Sigmoid colon (tissue), 7 donors: ENCODE results near the gene NRXN2. TPM values are rescaled to one million over a fixed set of nuclear protein-coding genes. Genes with fewer than 3 reads are reported as not detected.

ENCODE experiments used
- DNase-seq: peaks from one replicate; pipeline ENCODE4 v3.0.0-alpha.2; 2019
- H3K27ac ChIP-seq, 4 donors: fragments of 200-600 bp; sonication (generic); one replicate each; pipeline ENCODE4 v1.5.1; 2016 to 2019; ENCODE audit warnings: mild to moderate bottlenecking in 1 of 4
- H3K27me3 ChIP-seq, 3 donors: fragments of 200-600 bp; sonication (generic); one replicate each; pipeline ENCODE4 v1.5.1; 2019; ENCODE audit warnings: mild to moderate bottlenecking in 1 of 3
- H3K36me3 ChIP-seq, 4 donors: fragments of 200-600 bp; sonication (generic); one replicate each; pipeline ENCODE4 v1.5.1; 2016 to 2019
- H3K4me1 ChIP-seq, 4 donors: fragments of 200-600 bp; sonication (generic); one replicate each; pipeline ENCODE4 v1.5.1; 2017 to 2019
- H3K4me3 ChIP-seq, 4 donors: fragments of 200-600 bp; sonication (generic); one replicate each; pipeline ENCODE4 v1.5.1; 2017 to 2019; ENCODE audit warnings: mild to moderate bottlenecking in 2 of 4, moderate library complexity in 1 of 4
- H3K9me3 ChIP-seq, 4 donors: fragments of 200-600 bp in 3 of 4; sonication (generic) in 3 of 4; one replicate each; pipeline versions ENCODE4 v1.5.1 to v1.6.1; 2013 to 2019
- EP300 ChIP-seq, 4 donors: sonication (generic); formaldehyde crosslinking; IDR thresholded peaks; one replicate each; pipeline ENCODE4 v1.6.1; 2017; ENCODE audit warnings: antibody characterized with exemption in 4 of 4
- POLR2A ChIP-seq, 2 donors: fragments of 450-650 bp; IDR thresholded peaks; one replicate each; pipeline ENCODE4 v1.6.1; 2016; ENCODE audit warnings: antibody characterized with exemption in 2 of 2, mild to moderate bottlenecking in 2 of 2, moderate library complexity in 2 of 2
- POLR2AphosphoS5 ChIP-seq, 4 donors: sonication (generic); formaldehyde crosslinking; IDR thresholded peaks; one replicate each; pipeline ENCODE4 v1.6.1; 2017; ENCODE audit warnings: antibody characterized with exemption in 4 of 4
- WGBS, 2 donors: extraction: QIAGEN DNeasy Blood & Tissue Kit; methylation state at CpG; one replicate each; pipeline ENCODE4 v1.1.7; 2013; 5-methylcytosine and 5-hydroxymethylcytosine counted together
- intact Hi-C: fragments of 100-400 bp; cut with DNase I; formaldehyde crosslinking; loops from one replicate; pipeline ENCODE4 v1.15.1; 2023
- polyA plus RNA-seq, 3 donors: library from polyadenylated mRNA; stranded (reverse); fragments of 200-250 nt; gene quantifications; one replicate each; pipeline ENCODE4 v1.2.3, GENCODE V29; 2013
- total RNA-seq, 4 donors: library from RNA; depleted of rRNA; stranded (reverse); fragments of >200 nt; gene quantifications; one replicate each; pipeline ENCODE4 v1.1.0, GENCODE V29; 2016
- TF ChIP-seq, protein P1 (sequence below), 4 experiments: fragments of 450-650 bp in 3 of 4; fragments of 200-600 bp in 1 of 4; IDR thresholded peaks; one replicate each; pipeline ENCODE4 v1.5.1; 2016 to 2019; ENCODE audit warnings: antibody characterized with exemption in 4 of 4, mild to moderate bottlenecking in 3 of 4, moderate library complexity in 2 of 4
- donor health status: healthy with polysubstance abuse.
- donor health status: Bipolar disorder and iron deficiency.
- donor health status: healthy.

Gene NRXN2
- total and polyA plus RNA-seq, 7 donors, result 0.23 to 20.5 (median 6.8) TPM

DNA sequence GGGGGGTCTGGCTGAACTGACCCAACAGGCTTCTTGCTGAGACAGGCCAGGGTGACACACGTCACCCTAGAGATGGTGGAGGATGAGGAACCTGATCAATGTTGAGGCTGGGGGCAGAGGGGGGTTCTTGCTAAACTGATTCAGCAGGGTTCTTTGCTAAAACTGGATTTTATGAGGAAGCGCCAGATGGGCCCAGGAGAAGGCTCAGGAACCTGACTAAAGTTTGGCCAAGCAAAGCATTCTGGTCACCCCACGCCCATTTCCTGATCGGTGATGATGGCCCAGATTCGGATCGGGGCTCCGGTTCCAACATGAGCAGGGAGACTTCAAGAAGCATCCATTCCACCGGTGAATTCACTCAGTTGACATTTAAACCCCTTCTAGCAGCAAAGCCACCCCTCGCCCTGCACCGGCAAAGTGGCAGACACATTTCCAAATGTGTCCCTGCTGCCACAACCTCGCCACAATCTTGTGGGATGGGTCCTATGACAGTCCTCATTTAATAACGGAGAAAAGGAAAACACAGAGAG lies 166.2 kb downstream of the NRXN2 start:
- intact Hi-C loops, result no loop called here
- peak; percentile 53 for DNase-seq
- H3K4me3 ChIP-seq, result no peak overlapping the region
- TF ChIP-seq, protein P1, sequence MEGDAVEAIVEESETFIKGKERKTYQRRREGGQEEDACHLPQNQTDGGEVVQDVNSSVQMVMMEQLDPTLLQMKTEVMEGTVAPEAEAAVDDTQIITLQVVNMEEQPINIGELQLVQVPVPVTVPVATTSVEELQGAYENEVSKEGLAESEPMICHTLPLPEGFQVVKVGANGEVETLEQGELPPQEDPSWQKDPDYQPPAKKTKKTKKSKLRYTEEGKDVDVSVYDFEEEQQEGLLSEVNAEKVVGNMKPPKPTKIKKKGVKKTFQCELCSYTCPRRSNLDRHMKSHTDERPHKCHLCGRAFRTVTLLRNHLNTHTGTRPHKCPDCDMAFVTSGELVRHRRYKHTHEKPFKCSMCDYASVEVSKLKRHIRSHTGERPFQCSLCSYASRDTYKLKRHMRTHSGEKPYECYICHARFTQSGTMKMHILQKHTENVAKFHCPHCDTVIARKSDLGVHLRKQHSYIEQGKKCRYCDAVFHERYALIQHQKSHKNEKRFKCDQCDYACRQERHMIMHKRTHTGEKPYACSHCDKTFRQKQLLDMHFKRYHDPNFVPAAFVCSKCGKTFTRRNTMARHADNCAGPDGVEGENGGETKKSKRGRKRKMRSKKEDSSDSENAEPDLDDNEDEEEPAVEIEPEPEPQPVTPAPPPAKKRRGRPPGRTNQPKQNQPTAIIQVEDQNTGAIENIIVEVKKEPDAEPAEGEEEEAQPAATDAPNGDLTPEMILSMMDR (IDR thresholded peaks at IDR 0.05), result no peak
- no peak for TF ChIP-seq EP300 (IDR thresholded peaks at IDR 0.05)
- TF ChIP-seq POLR2AphosphoS5 (IDR thresholded peaks at IDR 0.05), result no peak
- TF ChIP-seq POLR2A (IDR thresholded peaks at IDR 0.05), result no peak
- H3K36me3 ChIP-seq, result no peaks in the 10 kb centered on the region
- H3K4me1 ChIP-seq, result peaks cover 0 to 28% (median 20%) of the 10 kb centered on the region in 4 donors
- no peaks in the 10 kb centered on the region for H3K9me3 ChIP-seq
- WGBS, 2 donors, result 89 to 92% methylated on average over 12 of the region's 12 CpGs
- no peaks in the 10 kb centered on the region for H3K27me3 ChIP-seq
- no peak overlapping the region for H3K27ac ChIP-seq

Other genes starting within 250 kb of the NRXN2 start
- gene SLC22A11, start 167.3 kb downstream of the NRXN2 start, total RNA-seq, result not detected
- under 1 TPM in 2 of 3 donors, not detected in 1; 0.04 to 0.46 TPM for gene SLC22A11, start 167.3 kb downstream of the NRXN2 start, polyA plus RNA-seq
- gene SLC22A12, start 132.0 kb downstream of the NRXN2 start, total RNA-seq, result not detected
- gene SLC22A12, start 132.0 kb downstream of the NRXN2 start, polyA plus RNA-seq, result not detected
- 10 to 100 TPM; 26.7 to 77.0 (median 27.8) TPM for gene RASGRP2, start 20.9 kb upstream of the NRXN2 start, total RNA-seq
- gene RASGRP2, start 20.9 kb upstream of the NRXN2 start, polyA plus RNA-seq, result 100 to 1,000 TPM in 1 of 3 donors, 1 to 10 TPM in 2; 2.1 to 101 (median 4.8) TPM
- 10 to 100 TPM; 10.5 to 42.1 (median 27.1) TPM for gene PYGM, start 36.8 kb upstream of the NRXN2 start, total RNA-seq
- 1 to 10 TPM in 2 of 3 donors, under 1 TPM in 1; 0.23 to 2.1 (median 1.8) TPM for gene PYGM, start 36.8 kb upstream of the NRXN2 start, polyA plus RNA-seq
- gene SF1, start 55.3 kb upstream of the NRXN2 start, total RNA-seq, result 100 to 1,000 TPM; 185 to 381 (median 294) TPM
- gene SF1, start 55.3 kb upstream of the NRXN2 start, polyA plus RNA-seq, result 100 to 1,000 TPM in 1 of 3 donors, 10 to 100 TPM in 2; 36.5 to 126 (median 43.2) TPM
- 10 to 100 TPM; 11.5 to 23.5 (median 16.6) TPM for gene MAP4K2, start 80.0 kb upstream of the NRXN2 start, total RNA-seq
- 10 to 100 TPM in 2 of 3 donors, 1 to 10 TPM in 1; 9.0 to 19.8 (median 11.1) TPM for gene MAP4K2, start 80.0 kb upstream of the NRXN2 start, polyA plus RNA-seq
- 10 to 100 TPM in 1 of 4 donors, 1 to 10 TPM in 3; 6.8 to 12.7 (median 8.8) TPM for gene MEN1, start 87.4 kb upstream of the NRXN2 start, total RNA-seq
- 10 to 100 TPM in 2 of 3 donors, 1 to 10 TPM in 1; 9.0 to 26.1 (median 10.9) TPM for gene MEN1, start 87.4 kb upstream of the NRXN2 start, polyA plus RNA-seq
- under 1 TPM in 3 of 4 donors, not detected in 1; 0.16 to 0.83 (median 0.36) TPM for gene CDC42BPG, start 121.5 kb upstream of the NRXN2 start, total RNA-seq
- gene CDC42BPG, start 121.5 kb upstream of the NRXN2 start, polyA plus RNA-seq, result 10 to 100 TPM; 19.8 to 39.8 (median 20.8) TPM
- 10 to 100 TPM; 38.5 to 73.1 (median 44.1) TPM for gene EHD1, start 155.4 kb upstream of the NRXN2 start, total RNA-seq
- 10 to 100 TPM; 27.0 to 54.0 (median 29.4) TPM for gene EHD1, start 155.4 kb upstream of the NRXN2 start, polyA plus RNA-seq
- gene ATG2A, start 194.0 kb upstream of the NRXN2 start, total RNA-seq, result 10 to 100 TPM; 12.1 to 22.7 (median 14.4) TPM
- gene ATG2A, start 194.0 kb upstream of the NRXN2 start, polyA plus RNA-seq, result 10 to 100 TPM; 13.2 to 27.6 (median 19.4) TPM
- 10 to 100 TPM; 17.8 to 27.3 (median 21.3) TPM for gene PPP2R5B, start 201.5 kb upstream of the NRXN2 start, total RNA-seq
- 10 to 100 TPM; 15.6 to 23.4 (median 18.1) TPM for gene PPP2R5B, start 201.5 kb upstream of the NRXN2 start, polyA plus RNA-seq
- 1 to 10 TPM in 1 of 4 donors, not detected in 3; 2.9 TPM for gene GPHA2, start 212.7 kb upstream of the NRXN2 start, total RNA-seq
- under 1 TPM in 1 of 3 donors, not detected in 2; 0.47 TPM for gene GPHA2, start 212.7 kb upstream of the NRXN2 start, polyA plus RNA-seq
- gene MAJIN, start 248.9 kb upstream of the NRXN2 start, total RNA-seq, result not detected
- under 1 TPM in 1 of 3 donors, not detected in 2; 0.25 TPM for gene MAJIN, start 248.9 kb upstream of the NRXN2 start, polyA plus RNA-seq